ENCODE results near the gene GALNT1. TPM values are rescaled to one million over a fixed set of nuclear protein-coding genes. Genes with fewer than 3 reads are reported as not detected.

The GALNT1 gene
- total and polyA plus RNA-seq, 9 of the 15 experiments (the other 6 are each of a cell fraction or from before 2014, with no cell fraction given): 14.4 to 54.1 (median 36.6) TPM

- TF ChIP-seq SNRNP70 (optimal IDR thresholded peaks at IDR 0.05; ENCODE audit: low read depth, low read length) (no peak), RFX5 (IDR thresholded peaks at IDR 0.05; ENCODE audit: low read depth, low read length) (no peak), GTF2B (IDR thresholded peaks at IDR 0.05; ENCODE audit: extremely low read depth, insufficient read length) (no peak), TARDBP (IDR thresholded peaks at IDR 0.05) (no peak), ATF2 (CRISPR knock-in tag; IDR thresholded peaks at IDR 0.05) (no peak), ZNF175 (CRISPR knock-in tag; IDR thresholded peaks at IDR 0.05; ENCODE audit: low read depth) (no peak), NR2C1 (IDR thresholded peaks at IDR 0.05) (no peak), NR2C1 (tag; IDR thresholded peaks at IDR 0.05) (peak; percentile 11; the same call in 1 of the 2 replicates), CSDE1 (IDR thresholded peaks at IDR 0.05) (no peak), SUPT5H (IDR thresholded peaks at IDR 0.05) (no peak), TAF1 (IDR thresholded peaks at IDR 0.05; ENCODE audit: control insufficient read depth, extremely low read depth, insufficient read depth, low read length, severe bottlenecking) (no peak), ZNF707 (CRISPR knock-in tag; conservative IDR thresholded peaks at IDR 0.05) (no peak), CEBPG (CRISPR knock-in tag; IDR thresholded peaks at IDR 0.05) (no peak), CEBPG (tag; conservative IDR thresholded peaks at IDR 0.05 in 1 of 2, IDR thresholded peaks at IDR 0.05 in 1 of 2) (no peak), WHSC1 (IDR thresholded peaks at IDR 0.05; ENCODE audit: low read length) (no peak), ZNF224 (CRISPR knock-in tag; IDR thresholded peaks at IDR 0.05) (no peak), ZNF384 (IDR thresholded peaks at IDR 0.05; ENCODE audit: low read depth, low read length) (no peak), DPF2 (IDR thresholded peaks at IDR 0.05) (peak; percentile 25; the same call in 1 of the 2 replicates), HEY1 (CRISPR knock-in tag; IDR thresholded peaks at IDR 0.05; ENCODE audit: borderline replicate concordance) (no peak), SMARCA4 (IDR thresholded peaks at IDR 0.05) (0 out of 2 replicates have a peak, but pooled peaks have one; percentile 52), ELF4 (CRISPR knock-in tag; IDR thresholded peaks at IDR 0.05) (no peak), NFE2 (IDR thresholded peaks at IDR 0.05; ENCODE audit: low read depth) (peak; percentile 94), RBBP5 (IDR thresholded peaks at IDR 0.05; ENCODE audit: borderline replicate concordance, insufficient read depth, low read length, poor library complexity, severe bottlenecking) (no peak)
- TF ChIP-seq, protein P1, sequence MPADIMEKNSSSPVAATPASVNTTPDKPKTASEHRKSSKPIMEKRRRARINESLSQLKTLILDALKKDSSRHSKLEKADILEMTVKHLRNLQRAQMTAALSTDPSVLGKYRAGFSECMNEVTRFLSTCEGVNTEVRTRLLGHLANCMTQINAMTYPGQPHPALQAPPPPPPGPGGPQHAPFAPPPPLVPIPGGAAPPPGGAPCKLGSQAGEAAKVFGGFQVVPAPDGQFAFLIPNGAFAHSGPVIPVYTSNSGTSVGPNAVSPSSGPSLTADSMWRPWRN (IDR thresholded peaks at IDR 0.05; ENCODE audit: low read depth): no peak
- TF ChIP-seq, protein P2, sequence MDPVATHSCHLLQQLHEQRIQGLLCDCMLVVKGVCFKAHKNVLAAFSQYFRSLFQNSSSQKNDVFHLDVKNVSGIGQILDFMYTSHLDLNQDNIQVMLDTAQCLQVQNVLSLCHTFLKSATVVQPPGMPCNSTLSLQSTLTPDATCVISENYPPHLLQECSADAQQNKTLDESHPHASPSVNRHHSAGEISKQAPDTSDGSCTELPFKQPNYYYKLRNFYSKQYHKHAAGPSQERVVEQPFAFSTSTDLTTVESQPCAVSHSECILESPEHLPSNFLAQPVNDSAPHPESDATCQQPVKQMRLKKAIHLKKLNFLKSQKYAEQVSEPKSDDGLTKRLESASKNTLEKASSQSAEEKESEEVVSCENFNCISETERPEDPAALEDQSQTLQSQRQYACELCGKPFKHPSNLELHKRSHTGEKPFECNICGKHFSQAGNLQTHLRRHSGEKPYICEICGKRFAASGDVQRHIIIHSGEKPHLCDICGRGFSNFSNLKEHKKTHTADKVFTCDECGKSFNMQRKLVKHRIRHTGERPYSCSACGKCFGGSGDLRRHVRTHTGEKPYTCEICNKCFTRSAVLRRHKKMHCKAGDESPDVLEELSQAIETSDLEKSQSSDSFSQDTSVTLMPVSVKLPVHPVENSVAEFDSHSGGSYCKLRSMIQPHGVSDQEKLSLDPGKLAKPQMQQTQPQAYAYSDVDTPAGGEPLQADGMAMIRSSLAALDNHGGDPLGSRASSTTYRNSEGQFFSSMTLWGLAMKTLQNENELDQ (CRISPR knock-in tag; IDR thresholded peaks at IDR 0.05; ENCODE audit: borderline replicate concordance): no peak
Measured at GRCh38 chr18:35688757-35689156, 107.2 kb downstream of the GALNT1 start (continued).

Data from K562 (cell line).